ENCODE results near the gene CBY3.
"Not testable (repeated sequence)": the region's sequence is repeated elsewhere in the genome, so short reads cannot be mapped to it uniquely, and the experiment has no call there.

CBY3 gene

GRCh38 chr5:179680780-179681401 lies at the start of gene CBY3:
Gene CBY3 (minus strand): TSS chr5:179681034. CDS start chr5:179680918, 116 bp downstream.
- DNase-seq: no peak

GRCh38 chr5:179730356-179730755 lies 49.5 kb upstream of the CBY3 start:
- no peak for DNase-seq

GRCh38 chr5:179729727-179730126 lies 48.9 kb upstream of the CBY3 start:
- DNase-seq: no peak

- DNase-seq: no peak
These were observed 48.5 kb upstream of the CBY3 start for GRCh38 chr5:179729303-179729702.

GRCh38 chr5:179727106-179727505 lies 46.3 kb upstream of the CBY3 start:
- no peak for DNase-seq

GRCh38 chr5:179724163-179724562 lies 43.3 kb upstream of the CBY3 start:
- DNase-seq: no peak

GRCh38 chr5:179720222-179720621 lies 39.4 kb upstream of the CBY3 start:
- DNase-seq: no peak

- no peak for DNase-seq
These were observed 35.5 kb upstream of the CBY3 start for GRCh38 chr5:179716286-179716685.

GRCh38 chr5:179700401-179700918 lies 19.6 kb upstream of the CBY3 start:
- DNase-seq: no peak

GRCh38 chr5:179699616-179700237 lies 18.9 kb upstream of the CBY3 start:
- DNase-seq: no peak

- DNase-seq: no peak
These were observed 18.2 kb upstream of the CBY3 start, which contains the start of gene CANX for GRCh38 chr5:179698935-179699615. Gene CANX (plus strand): TSS chr5:179698967. CDS start chr5:179705682, 6,715 bp downstream.

- DNase-seq: peak; percentile 94
These were observed 17.4 kb upstream of the CBY3 start for GRCh38 chr5:179697993-179698934.

GRCh38 chr5:179697543-179697942 lies 16.7 kb upstream of the CBY3 start:
- not testable (repeated sequence) for DNase-seq

GRCh38 chr5:179697108-179697507 lies 16.3 kb upstream of the CBY3 start:
- DNase-seq: no peak

GRCh38 chr5:179696603-179697002 lies 15.8 kb upstream of the CBY3 start:
- no peak for DNase-seq

GRCh38 chr5:179694561-179694960 lies 13.7 kb upstream of the CBY3 start:
- no peak for DNase-seq

- not testable (repeated sequence) for DNase-seq
These were observed 8.4 kb upstream of the CBY3 start for GRCh38 chr5:179689212-179689611.

GRCh38 chr5:179680014-179680779 lies 637 bp downstream of the CBY3 start:
- no peak for DNase-seq

- DNase-seq: peak; percentile 59
These were observed 1.7 kb downstream of the CBY3 start for GRCh38 chr5:179679014-179679674.

GRCh38 chr5:179678223-179679013 lies 2.4 kb downstream of the CBY3 start:
- DNase-seq: peak; percentile 86

Data from NCI-H1092 (cell line).